Ishikawa (cell line): ENCODE measurements around the gene GRK5.

Experiments
- CEBPB ChIP-seq: IDR thresholded peaks from 2 replicates; pipeline ENCODE4 v1.6.1; 2012
- CREB1 ChIP-seq: IDR thresholded peaks from 2 replicates; pipeline ENCODE4 v1.6.1; 2012; ENCODE audit warnings: low read depth
- EGR1 ChIP-seq: IDR thresholded peaks from 2 replicates; pipeline ENCODE4 v1.6.1; 2012
- EP300 ChIP-seq: IDR thresholded peaks from 2 replicates; pipeline ENCODE4 v1.6.1; 2012; ENCODE audit warnings: borderline replicate concordance
- REST ChIP-seq: IDR thresholded peaks from 2 replicates; pipeline ENCODE4 v1.6.1; 2012; ENCODE audit warnings: low read depth, mild to moderate bottlenecking
- TCF12 ChIP-seq: IDR thresholded peaks from 2 replicates; pipeline ENCODE4 v1.6.1; 2012; ENCODE audit warnings: low read depth
- TF ChIP-seq, protein P1 (sequence below): IDR thresholded peaks from 2 replicates; pipeline ENCODE4 v1.6.1; 2012

DNA sequence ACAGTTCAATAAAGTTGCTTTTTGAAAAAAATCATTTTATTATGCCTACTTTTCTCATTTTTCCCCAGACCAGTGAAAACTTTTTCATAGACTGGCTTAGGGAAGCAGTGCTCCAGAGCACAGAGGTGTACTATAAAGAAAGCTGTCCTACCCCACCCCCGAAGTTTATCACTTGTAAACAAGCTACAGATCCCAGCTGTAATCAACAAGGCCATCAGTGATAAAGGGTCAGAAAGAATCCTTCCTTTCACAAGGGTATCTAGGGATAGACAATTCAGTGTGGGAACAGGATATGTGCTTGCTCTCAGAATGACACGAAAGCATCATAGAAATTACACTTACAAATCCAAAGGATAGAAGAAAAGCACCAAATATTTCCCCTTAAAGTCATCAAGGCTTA is 33.3 kb upstream of the GRK5 start:
- TF ChIP-seq CREB1 (no peak), REST (no peak), TCF12 (no peak), EP300 (no peak), CEBPB (no peak), EGR1 (no peak)
- TF ChIP-seq, protein P1, sequence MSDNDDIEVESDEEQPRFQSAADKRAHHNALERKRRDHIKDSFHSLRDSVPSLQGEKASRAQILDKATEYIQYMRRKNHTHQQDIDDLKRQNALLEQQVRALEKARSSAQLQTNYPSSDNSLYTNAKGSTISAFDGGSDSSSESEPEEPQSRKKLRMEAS = no peak
